T follicular helper cell (primary cell): ENCODE results near the gene PGAM2.

ENCODE experiments used
- DNase-seq: peaks from one replicate; pipeline ENCODE4 v3.0.0-alpha.2; 2020; ENCODE audit warnings: low read depth
- total RNA-seq, 2 experiments: gene quantifications; one replicate each; lab custom pipeline; 2026; lab: John Stamatoyannopoulos, UW

PGAM2 gene
- 0.04 to 0.48 reads per million in 2 experiments for total RNA-seq

DNA sequence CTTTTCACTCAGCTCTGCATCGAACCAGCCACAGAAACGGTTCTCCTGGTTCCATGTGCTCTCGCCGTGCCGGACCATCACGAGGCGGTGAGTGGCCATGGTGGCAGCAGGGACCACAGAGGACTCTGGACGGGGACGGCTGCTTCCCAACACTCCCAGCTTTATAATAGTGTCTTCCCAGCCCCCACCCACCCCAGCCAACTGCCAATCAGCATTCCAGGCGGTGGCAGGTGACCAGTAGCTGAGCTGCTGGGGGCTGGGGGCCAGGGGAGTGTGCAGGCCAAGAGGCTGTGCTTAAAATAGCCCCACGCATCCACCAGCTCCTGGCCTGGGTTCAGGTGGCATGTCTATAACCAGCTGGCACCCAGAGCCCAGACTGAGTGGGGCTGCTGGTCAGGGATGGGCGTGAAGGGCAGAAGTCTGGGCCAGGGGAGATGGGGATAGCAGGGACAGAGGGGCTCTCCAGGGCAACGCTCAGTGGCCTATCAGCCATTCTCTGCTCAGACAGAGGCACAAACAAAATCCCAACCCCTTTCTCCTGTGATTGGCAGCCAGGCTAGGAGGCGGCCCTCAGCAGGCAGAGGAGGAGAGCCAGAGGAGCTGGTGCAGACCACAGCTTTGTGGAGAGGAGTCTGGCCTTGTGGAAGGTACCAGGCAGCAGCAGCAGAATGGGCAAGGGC is at the start of gene PGAM2:
TSS of gene PGAM2 (minus strand) at position 137 of the 680 bp plus-strand sequence. CDS start at position 99, 38 bp downstream.
- no peak for DNase-seq

DNA sequence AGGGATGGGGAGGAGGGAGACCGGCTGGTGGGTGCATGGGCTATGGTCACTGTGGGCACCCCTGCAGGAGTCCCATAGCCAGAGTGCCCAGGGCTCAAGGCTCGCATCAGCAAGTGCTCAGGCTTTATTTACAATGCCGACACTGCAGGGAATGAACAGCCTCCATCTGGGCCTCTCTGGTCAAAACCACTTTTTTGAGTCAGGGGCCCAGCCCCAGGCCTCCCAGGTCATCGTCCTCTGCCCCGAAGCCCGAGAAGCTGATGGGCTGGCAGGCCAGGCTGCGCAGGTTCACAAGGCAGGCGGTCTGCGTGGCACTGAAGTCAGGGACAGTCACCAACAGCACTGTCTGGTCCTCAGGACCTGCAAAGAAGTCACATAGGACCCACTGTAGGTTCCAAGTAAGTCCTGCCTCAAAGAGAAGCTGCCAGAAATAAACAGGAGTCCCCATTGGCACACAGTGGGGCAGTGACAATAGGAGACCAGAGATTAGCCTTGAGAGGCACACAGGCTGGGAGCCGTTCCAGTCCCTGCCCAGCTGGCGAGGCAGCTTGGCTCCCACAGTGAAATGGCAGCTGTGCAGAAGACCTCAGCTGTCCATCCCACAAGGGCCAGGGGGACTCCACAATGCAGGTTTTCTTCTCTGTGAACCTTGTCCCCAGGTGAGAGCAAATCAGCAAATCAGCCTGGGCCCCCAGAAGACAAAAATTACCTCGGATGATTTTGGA is 49.4 kb upstream of the PGAM2 start:
- DNase-seq: no peak

DNA sequence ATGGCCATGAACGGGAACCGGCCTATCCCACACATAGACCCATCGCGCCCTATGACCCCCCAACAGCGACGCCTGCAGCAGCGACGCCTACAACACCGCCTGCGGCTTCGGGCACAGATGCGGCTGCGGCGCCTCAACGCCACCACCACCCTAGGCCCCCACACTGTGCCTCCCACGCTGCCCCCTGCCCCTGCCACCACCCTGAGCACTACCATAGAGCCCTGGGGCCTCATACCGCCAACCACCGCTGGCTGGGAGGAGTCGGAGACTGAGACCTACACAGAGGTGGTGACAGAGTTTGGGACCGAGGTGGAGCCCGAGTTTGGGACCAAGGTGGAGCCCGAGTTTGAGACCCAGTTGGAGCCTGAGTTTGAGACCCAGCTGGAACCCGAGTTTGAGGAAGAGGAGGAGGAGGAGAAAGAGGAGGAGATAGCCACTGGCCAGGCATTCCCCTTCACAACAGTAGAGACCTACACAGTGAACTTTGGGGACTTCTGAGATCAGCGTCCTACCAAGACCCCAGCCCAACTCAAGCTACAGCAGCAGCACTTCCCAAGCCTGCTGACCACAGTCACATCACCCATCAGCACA is 48.5 kb upstream of the PGAM2 start:
- DNase-seq: no peak

DNA sequence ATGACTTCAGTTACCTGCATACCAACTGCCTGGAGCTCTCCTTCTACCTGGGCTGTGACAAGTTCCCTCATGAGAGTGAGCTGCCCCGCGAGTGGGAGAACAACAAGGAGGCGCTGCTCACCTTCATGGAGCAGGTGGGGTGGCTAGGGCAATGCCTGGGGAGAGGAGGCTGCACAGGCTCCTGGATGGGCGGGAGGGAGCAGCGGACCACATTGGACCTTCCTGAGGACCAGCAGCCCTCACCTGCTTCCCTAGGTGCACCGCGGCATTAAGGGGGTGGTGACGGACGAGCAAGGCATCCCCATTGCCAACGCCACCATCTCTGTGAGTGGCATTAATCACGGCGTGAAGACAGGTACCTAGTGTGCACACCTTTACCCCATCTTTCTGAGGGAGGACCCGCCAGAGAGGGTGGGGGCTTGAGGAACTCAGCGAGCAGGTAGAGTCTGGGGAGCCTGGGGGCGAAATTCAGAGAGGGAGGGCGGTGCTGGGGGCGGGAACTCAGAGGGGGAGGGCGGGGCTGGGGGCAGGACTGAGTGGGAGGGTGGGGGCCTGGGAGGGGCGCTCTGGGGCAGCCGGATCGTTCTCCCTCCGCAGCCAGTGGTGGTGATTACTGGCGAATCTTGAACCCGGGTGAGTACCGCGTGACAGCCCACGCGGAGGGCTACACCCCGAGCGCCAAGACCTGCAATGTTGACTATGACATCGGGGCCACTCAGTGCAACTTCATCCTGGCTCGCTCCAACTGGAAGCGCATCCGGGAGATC is 47.8 kb upstream of the PGAM2 start:
- DNase-seq: no peak

DNA sequence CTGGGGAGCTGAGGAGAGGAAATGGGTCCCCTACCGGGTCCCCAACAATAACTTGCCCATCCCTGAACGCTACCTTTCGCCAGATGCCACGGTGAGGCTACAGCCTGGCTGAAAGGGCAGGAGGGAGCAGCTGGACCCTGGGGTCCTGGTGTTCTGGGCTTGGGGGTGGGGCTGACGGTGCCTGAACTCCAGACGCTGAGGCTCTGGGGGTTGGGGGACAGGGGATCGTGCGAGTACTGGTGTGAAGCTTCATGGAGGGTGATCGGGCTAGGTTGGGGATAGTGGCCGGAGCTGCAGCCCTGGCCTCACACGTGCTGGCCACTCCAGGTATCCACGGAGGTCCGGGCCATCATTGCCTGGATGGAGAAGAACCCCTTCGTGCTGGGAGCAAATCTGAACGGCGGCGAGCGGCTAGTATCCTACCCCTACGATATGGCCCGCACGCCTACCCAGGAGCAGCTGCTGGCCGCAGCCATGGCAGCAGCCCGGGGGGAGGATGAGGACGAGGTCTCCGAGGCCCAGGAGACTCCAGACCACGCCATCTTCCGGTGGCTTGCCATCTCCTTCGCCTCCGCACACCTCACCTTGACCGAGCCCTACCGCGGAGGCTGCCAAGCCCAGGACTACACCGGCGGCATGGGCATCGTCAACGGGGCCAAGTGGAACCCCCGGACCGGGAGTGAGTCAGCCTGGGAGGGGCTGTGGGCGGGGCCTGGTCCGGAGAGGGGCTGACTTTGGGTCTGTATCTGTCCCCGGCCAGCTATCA is 47.0 kb upstream of the PGAM2 start:
- DNase-seq: no peak

DNA sequence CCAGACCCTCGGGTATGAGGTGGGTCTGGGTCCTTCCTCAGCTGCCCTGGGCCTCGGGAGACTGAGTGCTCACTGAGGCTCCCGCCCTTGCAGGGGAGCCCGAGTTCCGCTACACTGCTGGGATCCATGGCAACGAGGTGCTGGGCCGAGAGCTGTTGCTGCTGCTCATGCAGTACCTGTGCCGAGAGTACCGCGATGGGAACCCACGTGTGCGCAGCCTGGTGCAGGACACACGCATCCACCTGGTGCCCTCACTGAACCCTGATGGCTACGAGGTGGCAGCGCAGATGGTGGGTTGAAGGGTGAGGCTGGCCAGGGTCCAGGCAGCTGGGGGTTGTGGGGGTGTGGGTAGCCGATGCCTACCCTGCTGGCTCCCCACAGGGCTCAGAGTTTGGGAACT is 46.4 kb upstream of the PGAM2 start:
- no peak for DNase-seq

DNA sequence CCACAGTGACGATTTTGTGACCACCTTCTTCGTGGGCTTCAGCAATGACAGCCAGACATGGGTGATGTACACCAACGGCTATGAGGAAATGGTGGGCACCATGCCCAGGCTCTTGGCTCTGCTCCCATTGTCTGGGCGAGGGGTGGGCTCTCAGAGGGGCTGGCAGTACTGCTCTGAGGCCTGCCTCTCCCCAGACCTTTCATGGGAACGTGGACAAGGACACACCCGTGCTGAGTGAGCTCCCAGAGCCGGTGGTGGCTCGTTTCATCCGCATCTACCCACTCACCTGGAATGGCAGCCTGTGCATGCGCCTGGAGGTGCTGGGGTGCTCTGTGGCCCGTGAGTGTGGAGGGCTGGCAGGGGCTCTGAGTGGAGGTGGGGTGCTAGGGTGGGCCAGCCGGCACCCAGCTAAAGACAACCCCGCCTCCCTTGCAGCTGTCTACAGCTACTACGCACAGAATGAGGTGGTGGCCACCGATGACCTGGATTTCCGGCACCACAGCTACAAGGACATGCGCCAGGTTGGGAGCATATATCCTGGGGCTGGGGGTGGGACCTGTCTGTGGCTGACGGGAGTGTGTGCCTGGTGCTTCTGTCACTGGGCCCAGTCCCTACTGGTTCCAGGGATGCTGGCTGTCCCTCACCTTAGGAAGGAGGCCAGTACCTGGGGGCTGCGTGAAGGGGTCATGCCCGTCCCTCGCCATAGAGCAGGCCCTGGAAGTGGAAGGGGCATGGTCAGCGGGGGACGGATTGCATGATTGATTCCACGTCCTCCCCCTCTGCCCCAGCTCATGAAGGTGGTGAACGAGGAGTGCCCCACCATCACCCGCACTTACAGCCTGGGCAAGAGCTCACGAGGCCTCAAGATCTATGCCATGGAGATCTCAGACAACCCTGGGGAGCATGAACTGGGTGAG is 45.6 kb upstream of the PGAM2 start:
- no peak for DNase-seq

DNA sequence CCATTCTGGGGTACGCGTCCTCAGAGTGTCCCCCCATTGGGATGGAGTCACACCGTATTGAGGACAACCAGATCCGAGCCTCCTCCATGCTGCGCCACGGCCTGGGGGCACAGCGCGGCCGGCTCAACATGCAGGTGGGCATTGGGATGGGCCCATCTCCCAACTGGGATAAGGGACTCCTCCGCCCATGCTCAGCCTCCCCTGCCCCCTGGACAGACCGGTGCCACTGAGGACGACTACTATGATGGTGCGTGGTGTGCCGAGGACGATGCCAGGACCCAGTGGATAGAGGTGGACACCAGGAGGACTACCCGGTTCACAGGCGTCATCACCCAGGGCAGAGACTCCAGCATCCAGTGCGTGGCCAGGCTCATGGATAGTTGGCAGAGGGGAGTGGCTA is 44.6 kb upstream of the PGAM2 start:
- no peak for DNase-seq

DNA sequence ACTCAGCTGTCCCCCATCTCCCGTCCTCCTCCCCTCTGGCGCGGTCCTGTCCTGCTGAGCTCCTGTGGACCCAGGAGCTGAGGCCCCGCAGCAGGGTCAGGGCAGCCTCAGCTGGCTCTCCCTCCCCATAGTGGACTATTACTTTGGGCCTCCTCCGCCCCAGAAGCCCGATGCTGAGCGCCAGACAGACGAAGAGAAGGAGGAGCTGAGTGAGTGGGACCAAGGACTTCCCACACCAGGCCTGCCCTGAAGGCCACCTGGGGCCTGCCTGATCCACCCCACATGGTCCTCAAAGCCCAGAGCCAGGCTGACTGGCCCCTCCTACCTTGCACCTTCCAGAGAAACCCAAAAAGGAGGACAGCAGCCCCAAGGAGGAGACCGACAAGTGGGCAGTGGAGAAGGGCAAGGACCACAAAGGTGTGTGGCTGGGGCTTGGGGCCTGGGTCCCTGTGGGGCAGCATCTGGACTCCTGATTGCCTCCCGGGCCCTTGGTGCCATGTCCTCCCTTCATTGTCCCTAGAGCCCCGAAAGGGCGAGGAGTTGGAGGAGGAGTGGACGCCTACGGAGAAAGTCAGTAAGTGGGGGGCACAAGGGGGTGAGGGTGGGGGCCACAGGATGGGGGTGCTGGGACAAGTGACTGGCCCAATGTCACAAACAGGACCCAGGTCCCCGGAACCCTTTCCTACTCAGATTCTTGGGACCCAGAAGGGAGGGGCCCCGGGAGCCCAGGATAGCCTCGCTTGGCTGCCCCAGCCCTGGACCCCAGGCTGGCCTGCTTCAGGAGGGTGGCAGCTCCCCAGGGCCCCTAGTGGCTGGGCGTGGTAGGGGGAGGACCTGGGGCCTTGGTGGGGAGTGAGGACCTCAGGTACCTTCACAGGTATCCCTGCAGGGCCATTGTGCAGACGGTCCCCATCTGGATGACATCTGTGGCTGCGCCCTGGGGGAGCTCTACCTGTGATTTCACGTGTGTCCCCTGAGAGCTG is 43.7 kb upstream of the PGAM2 start:
- DNase-seq: no peak

DNA sequence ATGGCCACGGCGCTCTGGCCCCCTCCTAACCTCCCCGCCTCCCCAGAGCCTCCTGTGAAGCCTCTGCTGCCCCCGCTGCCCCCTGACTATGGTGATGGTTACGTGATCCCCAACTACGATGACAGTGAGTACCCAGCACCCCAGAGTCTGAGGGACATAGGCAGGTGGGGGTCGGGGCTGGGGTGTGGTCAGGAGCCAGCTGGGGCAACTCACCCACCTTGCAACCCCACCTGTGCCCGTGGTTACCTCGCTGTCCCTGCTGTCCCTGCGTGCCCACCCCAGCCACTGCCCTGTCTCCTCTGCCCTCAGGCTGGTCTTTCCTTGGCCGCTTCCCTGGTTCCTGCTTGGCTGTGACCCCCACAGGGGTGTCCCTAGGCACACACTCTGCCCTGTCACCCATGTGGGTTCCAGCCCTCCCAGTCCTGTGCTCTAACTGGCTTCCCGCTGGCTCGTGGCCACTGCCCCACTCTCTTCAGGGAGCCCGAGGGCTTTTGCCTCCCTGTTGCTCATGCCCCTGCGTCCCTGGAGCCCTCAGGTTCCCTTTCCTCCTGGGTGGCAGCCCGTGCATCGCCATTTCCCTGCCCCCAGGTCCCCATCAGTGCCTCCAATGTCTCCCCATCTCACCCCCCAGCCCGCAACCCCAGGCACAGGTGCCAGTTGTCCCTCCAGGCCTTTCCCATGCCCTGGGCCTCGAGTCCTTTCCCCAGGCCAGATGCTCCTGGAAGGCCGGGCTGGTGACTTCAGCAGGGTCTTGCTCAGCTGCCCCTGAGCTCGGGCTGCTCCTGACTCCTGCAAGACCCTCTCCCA is 42.8 kb upstream of the PGAM2 start:
- no peak for DNase-seq

DNA sequence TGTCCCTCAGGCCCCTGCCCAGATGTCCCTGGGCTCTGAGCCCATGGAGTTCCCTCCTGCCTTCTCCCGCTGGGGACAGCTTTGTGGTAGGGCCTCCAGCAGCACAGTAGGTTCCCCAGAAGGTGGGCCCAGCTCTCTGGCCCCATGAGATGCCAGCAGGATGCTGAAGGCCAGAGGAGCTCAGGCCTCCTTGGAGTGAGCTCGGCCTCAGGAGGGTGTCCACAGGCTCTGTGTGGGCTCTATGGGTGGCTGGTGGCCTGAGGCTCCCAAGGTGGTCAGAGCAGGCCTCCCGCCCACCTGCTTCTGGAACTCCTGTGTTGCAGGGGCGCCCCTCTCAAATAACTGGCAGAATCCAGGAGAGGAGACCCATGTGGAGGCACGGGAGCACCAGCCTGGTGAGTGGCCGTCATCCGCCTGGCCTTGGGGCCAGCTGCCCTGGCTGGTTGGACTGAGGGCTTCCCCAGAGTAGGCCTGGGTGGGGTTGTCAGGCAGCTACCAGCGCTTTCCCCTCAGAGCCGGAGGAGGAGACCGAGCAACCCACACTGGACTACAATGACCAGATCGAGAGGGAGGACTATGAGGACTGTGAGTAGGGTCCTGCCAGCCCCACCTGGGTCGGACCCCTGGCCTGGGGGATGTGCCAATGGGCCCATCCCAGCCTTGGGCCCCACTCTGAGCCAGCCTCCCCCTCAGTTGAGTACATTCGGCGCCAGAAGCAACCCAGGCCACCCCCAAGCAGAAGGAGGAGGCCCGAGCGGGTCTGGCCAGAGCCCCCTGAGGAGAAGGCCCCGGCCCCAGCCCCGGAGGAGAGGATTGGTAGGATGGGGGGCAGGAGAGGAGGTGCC is 42.0 kb upstream of the PGAM2 start:
- DNase-seq: no peak

DNA sequence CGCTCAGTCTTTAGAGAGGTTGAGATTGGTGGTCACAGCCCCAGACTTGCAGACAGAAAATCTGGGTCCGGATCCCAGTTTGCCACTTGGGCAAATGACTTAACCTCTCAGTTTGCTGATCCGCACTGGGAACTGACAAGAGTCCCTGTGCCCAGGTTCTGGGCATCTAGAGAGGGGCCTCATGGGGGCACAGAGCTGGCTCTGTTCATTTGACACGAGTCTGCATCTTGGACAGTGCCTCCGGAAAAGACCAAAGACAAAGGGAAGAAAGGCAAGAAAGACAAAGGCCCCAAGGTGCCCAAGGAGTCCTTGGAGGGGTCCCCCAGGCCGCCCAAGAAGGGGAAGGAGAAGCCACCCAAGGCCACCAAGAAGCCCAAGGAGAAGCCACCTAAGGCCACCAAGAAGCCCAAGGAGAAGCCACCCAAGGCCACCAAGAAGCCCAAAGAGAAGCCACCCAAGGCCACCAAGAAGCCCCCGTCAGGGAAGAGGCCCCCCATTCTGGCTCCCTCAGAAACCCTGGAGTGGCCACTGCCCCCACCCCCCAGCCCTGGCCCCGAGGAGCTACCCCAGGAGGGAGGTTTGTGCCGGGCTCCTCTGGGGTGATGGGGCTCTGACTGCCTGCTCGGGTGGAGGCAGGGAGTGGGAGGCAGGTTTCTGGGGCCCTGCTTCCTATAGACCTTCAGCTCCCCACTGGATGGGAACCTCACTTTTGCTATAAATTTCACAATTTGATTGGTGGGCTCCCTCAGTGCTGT is 41.1 kb upstream of the PGAM2 start:
- no peak for DNase-seq

DNA sequence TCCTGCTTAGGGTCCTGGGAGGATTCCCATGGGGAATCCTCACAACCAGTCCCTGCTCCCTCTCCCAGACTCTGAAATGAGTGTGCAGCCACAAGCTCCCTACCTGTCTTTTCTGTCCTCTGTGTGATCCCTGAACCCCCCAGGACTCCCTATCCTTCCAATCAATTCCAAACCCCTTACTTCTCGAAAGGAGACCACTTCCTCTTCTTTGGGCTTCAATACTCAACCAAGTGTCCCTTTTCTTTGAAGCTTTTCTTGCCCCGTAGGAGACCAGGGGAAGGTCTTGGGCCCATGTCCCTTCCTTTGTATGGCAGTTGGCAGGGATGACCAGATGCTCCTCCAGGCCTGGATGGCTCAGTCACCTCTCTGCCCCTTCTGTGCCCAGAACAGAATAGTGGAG is 40.5 kb upstream of the PGAM2 start:
- no peak for DNase-seq

DNA sequence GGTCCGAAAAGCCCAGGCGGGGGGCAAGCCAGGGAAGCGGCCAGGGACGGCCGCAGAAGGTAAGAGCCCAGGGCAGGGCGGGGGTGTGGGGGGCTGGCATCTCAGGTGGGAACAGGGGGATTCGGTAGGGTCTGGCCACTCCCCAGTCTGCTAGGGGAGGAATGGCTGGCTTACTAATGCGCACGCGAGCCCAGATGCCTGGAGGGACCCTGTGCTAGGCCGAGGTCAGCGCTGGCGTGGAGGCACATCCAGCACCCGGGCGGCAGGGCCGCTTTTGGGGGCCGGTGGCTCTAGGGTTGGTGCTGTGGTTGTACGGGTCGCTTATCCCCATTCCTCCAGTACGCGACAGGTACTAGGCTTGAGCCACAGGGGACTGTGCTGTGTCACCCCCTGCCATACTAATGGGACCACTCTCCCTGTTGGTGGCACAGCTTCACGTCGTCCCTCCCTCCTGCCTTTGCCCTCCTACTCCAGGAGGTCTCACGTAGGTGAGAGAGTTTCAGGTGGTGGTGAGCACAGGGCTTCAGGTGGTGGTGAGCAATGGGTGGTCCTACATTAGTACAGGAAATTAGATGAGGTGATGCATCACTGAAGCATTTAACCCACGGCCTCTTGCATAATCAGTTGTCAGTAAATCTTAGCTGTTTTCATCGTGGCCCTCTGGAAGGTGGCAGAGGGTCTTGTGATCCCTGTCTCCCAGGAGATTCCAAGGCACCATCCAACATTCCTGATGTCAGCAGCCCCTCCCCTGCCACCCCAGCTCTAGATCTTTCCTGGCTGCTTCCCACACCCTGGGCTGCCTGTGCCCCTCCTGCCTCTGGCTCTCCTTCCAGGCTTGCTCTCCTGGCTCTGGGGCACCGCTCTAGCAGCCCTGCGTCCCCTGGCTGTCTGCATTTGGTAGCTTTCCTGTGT is 39.7 kb upstream of the PGAM2 start:
- no peak for DNase-seq

DNA sequence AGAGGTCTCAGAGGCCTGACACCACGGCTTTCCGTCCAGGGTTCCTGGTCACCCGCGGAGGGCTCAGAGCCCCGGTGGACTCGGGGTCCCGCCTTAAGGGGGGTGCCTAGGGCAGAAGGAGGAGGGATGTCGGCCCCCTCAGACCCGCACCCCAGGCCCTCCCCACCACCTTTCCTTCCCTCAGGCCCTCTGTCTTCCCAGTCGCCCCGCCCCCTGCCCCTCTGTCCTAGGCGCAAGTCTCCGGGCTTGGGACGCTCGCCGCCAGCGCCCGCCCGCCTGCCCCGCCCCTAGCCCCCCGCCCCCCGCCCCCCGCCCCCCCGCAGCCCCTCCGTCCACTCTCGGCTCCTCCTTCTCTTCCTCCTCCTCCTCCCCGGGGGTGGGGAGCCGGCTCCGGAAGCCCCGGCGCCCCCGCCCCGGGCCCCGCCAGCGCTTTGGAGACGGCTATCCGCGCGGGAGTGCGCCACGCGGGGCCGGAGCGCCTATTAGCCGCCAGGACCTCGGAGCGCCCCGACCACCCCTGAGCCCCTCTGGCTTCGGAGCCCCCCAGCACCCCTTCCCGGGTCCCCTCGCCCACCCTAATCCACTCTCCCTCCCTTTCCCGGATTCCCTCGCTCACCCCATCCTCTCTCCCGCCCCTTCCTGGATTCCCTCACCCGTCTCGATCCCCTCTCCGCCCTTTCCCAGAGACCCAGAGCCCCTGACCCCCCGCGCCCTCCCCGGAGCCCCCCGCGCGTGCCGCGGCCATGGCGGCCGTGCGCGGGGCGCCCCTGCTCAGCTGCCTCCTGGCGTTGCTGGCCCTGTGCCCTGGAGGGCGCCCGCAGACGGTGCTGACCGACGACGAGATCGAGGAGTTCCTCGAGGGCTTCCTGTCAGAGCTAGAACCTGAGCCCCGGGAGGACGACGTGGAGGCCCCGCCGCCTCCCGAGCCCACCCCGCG is 38.8 kb upstream of the PGAM2 start, which contains the start of gene AEBP1:
TSS of gene AEBP1 (plus strand) at position 423 of the 937 bp plus-strand sequence. CDS start at position 744, 321 bp downstream.
- no peak for DNase-seq
